DMS 273 (cell line): ENCODE results near the gene KCNK13.
"Not testable (repeated sequence)": the region's sequence is repeated elsewhere in the genome, so short reads cannot be mapped to it uniquely, and the experiment has no call there.

Experiments
- DNase-seq: peaks from one replicate; lab custom pipeline; 2025; ENCODE audit not compliant: unreplicated experiment; lab: John Stamatoyannopoulos, UW

Gene KCNK13

DNA sequence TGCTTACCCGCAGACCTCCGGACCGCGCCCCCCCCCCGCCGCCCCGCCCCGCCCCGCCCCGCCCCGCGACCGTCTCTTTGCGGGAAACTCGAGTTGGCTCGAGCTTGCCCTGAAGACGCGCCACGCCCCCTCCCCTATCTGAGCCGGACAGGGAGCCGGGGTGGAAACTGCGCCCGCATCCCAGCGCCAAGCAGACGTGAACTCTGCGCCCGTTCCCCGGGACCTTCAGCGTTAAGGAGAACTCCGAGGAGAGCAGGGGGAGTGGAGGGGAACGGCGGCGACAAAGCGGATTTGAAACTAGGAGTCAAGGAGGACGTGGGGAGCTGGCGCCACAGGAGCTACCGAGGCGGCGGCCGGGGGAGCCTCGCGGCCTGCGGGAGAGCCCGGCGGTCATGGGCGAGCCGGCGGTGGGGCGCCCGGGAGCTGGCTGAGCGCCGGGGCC is at the start of gene KCNK13:
Gene KCNK13 (plus strand): TSS at position 310 of the 442 bp plus-strand sequence. CDS start 212 bp downstream, outside the sequence.
- peak; percentile 56 for DNase-seq

GRCh38 chr14:90017371-90017770 is 44.4 kb upstream of the KCNK13 start:
- no peak for DNase-seq

DNA sequence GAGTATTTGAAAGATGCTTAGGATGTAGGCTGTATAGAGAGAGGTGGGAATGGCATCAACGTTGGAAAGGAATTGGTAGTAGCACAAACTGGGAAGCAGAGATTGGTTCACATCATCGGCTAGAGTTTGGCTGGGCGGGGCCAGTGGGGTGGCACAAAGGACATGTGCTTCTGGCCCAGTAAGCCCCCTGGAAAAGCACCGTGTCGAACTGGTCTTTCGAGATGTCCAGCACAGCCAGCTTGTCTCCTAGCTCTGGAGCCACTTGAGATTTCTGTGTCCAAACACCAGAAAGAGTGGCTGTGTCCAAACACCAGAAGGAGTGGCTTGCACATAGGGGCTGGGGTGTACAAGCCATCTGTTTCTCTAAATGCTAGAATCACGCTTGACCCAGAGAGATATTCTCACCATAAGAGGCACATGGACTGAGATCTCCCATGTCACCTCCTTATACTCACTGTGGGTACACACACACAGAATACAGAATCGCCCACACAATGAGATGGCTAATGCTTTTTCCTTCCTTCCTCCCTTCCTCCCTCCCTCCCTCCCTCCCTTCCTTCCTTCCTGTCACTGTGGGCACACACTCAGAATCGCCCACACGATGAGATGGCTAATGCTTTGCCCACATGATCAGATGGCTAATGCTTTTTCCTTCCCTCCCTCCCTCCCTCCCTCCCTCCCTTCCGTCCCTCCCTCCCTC is 41.8 kb upstream of the KCNK13 start:
- no peak for DNase-seq

GRCh38 chr14:90023176-90023896 is 38.5 kb upstream of the KCNK13 start:
- no peak for DNase-seq

- no peak for DNase-seq
These were observed 36.9 kb upstream of the KCNK13 start for GRCh38 chr14:90024910-90025309.

DNA sequence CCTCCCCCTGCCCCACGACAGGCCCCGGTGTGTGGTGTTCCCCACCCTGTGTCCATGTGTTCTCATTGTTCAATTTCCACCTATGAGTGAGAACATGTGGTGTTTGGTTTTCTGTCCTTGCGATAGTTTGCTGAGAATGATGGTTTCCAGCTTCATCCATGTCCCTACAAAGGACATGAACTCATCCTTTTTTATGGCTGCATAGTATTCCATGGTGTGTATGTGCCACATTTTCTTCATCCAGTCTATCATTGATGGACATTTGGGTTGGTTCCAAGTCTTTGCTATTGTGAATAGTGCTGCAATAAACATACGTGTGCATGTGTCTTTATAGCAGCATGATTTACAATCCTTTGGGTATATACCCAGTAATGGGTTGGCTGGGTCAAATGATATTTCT is 35.2 kb upstream of the KCNK13 start:
- not testable (repeated sequence) for DNase-seq

GRCh38 chr14:90027842-90028241 is 34.0 kb upstream of the KCNK13 start:
- DNase-seq: no peak

DNA sequence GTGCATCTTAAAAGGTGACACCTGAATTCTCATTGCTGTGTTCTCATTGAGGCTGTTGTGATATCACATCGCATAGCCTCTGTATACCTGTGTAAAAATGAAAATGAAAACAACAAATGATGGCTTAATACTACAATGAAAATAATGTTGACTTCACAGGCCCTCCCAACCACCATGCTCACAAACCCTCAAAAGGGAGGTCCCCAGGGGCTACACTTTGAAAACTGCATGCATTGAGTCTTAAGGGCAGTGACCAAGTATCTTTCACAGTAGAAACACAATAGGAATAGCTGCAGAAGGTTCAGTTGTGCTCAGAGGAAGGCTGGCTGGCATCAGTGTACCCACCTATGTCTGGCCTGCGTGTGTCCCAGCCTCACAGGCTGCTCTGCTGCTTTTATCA is 27.6 kb upstream of the KCNK13 start:
- DNase-seq: no peak

DNA sequence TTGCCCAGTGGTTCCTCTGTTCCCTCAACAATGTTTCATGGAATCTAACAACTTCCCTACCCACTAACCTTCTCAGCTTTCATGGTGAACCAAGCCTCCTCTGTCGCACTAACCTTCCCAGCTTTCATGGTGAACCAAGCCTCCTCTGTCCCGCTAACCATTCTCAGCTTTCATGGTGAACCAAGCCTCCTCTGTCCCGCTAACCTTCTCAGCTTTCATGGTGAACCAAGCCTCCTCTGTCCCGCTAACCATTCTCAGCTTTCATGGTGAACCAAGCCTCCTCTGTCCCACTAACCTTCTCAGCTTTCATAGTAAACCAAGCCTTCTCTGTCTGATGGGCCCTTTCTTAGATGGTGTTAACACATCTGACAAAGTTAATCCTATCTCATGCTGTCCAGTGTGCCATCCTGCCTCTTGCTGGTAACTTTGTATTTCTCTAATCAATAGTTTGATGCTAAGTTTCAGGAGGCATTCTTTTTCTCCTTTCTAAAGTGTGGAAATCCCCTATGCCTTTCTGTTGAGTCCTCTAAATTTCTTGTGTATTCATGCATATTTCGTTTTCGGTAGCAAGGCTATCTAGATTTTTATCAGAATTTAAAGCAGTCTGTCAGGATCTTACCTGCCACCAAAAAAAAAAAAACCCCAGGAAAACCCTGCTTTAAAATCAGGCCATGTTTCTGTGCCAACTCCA is 26.8 kb upstream of the KCNK13 start:
- DNase-seq: no peak

DNA sequence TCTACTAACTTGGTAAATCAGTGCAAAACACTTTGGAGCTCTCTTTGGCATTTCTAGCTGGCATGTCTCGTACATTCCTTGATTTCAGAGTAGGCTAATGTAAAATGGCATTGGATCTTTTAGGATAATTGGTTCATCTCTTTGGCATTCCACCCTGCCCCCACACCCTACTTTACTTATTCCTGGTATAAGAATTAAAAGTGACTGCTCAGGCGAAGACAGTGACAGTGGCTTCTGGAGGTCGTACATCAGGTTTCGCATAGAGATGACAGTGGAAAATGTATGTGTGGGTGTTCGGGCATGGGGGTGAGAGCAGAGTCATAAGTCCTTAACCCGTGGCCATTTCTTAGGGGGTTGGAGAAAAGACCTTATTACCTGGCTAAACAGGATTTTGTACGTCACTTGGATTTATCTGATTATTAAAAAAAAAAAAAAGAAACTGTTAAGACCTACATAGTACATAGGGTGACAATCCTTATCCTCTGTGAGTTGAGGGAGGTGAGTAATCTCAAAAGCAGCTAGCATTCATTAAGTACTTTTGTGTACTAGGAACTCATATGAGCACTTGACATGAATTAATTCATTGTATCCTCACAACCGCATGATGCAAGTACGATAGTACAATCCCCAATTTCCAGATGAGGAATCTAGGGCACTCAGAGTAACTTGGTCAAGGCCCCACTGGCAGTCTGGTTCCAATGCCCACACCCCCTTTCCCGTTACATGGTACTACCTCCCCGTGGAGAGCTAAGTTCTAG is 22.4 kb upstream of the KCNK13 start:
- no peak for DNase-seq

GRCh38 chr14:90040411-90040810 is 21.4 kb upstream of the KCNK13 start:
- peak; percentile 20 for DNase-seq

- DNase-seq: no peak
These were observed 19.1 kb upstream of the KCNK13 start for GRCh38 chr14:90042496-90043252.

DNA sequence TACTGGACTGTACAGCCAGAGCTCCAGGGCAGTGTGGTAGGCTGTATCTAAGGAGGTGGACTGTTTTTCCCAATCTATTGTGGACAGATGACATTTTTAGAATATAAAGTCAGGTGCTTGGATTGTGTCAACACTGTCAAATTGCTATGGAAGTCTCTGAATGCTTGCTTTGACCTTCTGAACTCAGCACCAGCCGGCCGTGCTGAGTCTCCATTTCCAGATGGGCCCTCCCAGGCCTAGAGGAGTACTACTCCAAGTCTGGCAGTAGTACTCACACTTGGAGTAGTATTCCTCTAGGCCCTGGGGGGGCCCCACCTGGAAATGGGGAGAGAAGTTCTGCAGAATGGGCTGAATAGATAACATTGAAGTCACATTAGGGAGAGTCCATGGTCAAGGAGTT is 16.2 kb upstream of the KCNK13 start:
- no peak for DNase-seq

DNA sequence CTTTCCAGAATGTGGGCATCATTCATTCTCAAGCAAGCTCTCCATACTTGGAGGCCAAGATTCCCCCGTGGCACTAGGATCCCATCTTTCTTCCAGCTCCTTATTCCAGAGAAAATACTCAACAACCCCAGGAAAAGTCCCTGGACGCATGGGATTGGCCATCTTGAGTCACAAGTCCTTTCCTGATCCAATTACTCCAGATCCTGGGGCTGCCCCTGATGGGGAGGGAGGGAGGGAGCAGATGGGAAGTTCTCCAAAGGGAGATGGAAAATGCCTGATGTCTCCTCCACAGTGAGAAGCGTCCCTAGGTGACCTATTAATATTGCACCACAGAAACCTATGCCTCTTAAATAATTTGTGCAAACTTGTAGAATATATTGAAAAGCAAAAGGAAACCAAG is 12.4 kb upstream of the KCNK13 start:
- peak; percentile 88 for DNase-seq

DNA sequence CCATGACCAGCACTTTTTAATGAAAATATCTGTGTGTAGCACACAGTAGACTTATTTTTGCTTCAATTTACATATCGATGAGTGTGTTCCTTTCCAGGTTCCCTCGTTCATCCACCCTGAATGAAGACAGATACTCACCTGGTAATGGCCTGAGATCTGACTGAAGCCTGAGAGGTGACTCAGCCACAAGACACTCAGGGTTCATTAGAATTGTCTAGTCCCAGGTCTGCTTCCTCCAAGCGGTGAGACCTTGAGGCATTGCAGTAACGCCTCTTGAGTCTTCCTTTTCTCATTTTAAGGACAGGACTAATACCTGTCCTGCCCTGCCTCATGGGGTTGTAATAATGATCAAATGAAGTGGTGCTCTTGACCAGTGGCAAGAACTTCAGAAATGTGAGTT is 11.5 kb upstream of the KCNK13 start:
- no peak for DNase-seq

DNA sequence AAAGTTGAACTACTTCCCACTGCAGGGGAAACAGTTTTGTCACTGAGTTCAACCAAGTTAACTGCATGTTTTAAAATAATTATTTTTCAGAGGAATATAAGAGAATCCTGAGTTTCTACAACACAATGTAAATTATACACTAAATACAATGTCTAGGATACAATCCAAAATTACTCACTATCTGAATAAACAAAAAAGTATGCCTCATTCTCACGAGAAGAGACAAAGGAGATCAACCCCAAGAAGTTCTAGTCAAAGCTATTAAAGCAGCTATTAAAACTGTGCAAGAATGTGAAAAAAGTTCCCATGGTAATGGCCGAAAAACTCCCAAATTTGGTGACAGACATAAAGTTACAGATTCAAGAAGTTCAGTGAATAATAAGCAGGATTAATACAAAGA is 8.8 kb upstream of the KCNK13 start:
- no peak for DNase-seq

GRCh38 chr14:90054803-90055202 is 7.0 kb upstream of the KCNK13 start:
- DNase-seq: no peak

DNA sequence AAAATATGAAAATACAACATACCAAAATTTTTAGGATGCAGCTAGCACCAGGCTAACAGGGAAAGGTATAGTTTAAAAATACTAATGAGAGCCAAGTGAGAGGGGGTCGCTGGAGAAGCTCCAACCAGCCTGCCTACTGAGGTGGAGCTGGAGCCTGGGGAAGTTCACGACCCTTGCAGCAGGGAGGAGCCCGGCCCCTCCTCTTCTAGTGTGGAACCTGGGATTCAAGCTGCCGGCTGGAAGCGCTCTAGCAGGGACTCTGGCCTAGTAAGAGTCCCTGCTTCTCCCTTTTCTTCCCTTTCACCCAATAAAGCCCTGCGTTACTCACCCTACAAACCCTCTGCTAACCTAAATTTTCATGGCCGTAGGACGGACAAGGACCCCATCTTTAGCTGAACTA is 5.0 kb upstream of the KCNK13 start:
- DNase-seq: no peak

- DNase-seq: no peak
These were observed 2.8 kb upstream of the KCNK13 start for GRCh38 chr14:90058876-90059458.

DNA sequence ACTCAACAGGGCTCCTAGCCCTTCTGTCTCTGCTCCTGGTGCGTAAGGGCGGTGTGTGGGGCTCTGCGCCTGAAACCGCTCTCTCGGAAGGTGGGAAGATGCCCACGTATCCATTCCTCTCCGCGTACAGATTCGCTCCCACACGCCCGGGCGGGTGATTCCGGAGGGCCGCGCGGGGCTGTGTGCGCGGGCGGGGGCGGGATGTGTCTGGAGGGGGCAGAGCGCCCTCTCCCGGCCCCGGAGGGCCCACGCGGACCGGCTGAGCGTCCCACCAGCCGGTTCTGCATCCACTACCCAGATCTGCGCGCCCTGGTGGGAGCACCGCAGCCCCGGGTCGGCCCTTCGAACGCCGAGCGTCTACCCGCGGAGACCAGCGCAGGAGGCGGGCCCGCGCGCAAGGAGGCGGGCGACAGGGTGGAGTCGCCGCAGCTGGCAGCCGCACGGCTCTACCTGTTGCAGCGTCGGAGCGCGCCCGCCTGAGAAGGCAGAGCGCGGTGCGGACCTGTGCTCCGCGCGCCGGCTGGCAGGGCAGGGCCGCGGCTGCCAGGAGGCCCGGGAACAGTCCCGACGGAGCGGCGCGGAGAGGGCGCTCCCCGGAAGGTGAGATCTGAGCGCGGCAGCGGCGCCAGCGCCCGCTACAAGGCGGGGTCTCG is 1.4 kb upstream of the KCNK13 start:
- DNase-seq: peak; percentile 88
